ENCODE results near the gene ANAPC16. TPM values are rescaled to one million over a fixed set of nuclear protein-coding genes. Genes with fewer than 3 reads are reported as not detected.
"Not testable (repeated sequence)": the region's sequence is repeated elsewhere in the genome, so short reads cannot be mapped to it uniquely, and the experiment has no call there.

Gene ANAPC16
- total RNA-seq, 1 experiment from 2014 or later, result 144 TPM

DNA sequence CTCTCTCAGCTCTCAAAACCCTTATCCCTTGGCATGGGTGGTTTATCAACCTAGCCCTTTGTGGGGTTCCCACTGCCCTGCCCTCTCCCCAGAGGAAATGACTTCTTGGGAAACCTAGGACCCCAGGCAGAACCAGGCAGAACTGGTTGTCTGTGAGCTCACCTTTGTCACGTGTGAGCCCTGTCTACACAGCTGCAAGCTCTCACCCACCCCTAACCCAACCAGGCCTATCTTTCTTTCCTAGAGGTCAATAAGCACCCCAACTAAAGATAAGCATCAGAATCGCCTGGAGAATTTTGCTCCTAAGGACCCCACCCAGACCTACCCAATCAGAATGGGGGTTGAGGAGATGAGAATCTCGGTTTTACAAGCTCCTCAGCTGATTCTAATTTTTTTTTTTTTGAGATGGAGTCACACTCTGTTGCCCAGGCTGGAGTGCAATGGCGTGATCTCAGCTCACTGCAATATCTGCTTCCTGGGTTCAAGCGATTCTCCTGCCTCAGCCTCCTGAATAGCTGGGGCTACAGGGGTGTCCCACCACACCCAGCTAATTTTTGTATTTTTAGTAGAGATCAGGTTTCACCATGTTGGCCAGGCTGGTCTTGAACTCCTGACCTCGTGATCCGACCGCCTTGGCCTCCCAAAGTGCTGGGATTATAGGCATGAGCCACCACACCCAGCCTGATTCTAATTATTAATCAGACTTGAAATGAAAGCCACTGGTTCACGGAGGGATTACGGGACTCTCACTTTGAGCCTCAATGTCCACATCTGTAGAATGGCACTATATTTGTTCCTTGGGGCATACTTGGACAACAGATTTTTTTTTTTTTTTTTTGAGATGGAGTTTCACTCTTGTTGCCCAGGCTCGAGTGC is 50.4 kb downstream of the ANAPC16 start:
- Histone ChIP-seq H3K4me3 (ENCODE audit: low read depth, low read length) (no peak overlapping the region), H3K4me1 (peaks cover 8% of the 10 kb centered on the region), H3K36me3 (ENCODE audit: control insufficient read depth, insufficient read depth, low read length) (no peaks in the 10 kb centered on the region), H3K9me3 (no peaks in the 10 kb centered on the region), H3K27me3 (replicated peaks; ENCODE audit: control insufficient read depth, insufficient read depth, low read length) (no peaks in the 10 kb centered on the region)
- Mint-ChIP-seq H3K27ac (ENCODE audit: unreplicated experiment) (no peak overlapping the region), H3K36me3 (ENCODE audit: insufficient read depth, unreplicated experiment) (peaks cover 27% of the 10 kb centered on the region), H3K4me3 (ENCODE audit: unreplicated experiment) (no peak overlapping the region), H3K9me3 (ENCODE audit: unreplicated experiment) (no peaks in the 10 kb centered on the region), H3K4me1 (ENCODE audit: low read depth, unreplicated experiment) (peaks cover 14% of the 10 kb centered on the region), H3K27me3 (ENCODE audit: insufficient read depth, unreplicated experiment) (no peaks in the 10 kb centered on the region)
- no peak for DNase-seq
- TF ChIP-seq CTCF (IDR thresholded peaks at IDR 0.05; ENCODE audit: insufficient read depth in 1 of 2, low read depth in 1 of 2, low read length in 1 of 2, severe bottlenecking in 1 of 2, unreplicated experiment in 1 of 2), result no peak
- intact Hi-C loops (cut with micrococcal nuclease; ENCODE audit: unreplicated experiment), result no loop called here
- no TSS peak for BruUV-seq (replicated peaks)
- POLR2A ChIA-PET, result no interaction called here
- CTCF ChIA-PET, result interaction anchor here (0.6 to 1.3 kb wide), 3 partner anchors 34 to 218 kb away, joined by 3 to 7 read pairs (median 4); no protein-coding TSS in a partner anchor

GRCh38 chr10:72267381-72267780 is 51.6 kb downstream of the ANAPC16 start:
- intact Hi-C loops (cut with micrococcal nuclease; ENCODE audit: unreplicated experiment), result no loop called here
- Histone ChIP-seq H3K4me1 (peaks cover 5% of the 10 kb centered on the region; the same call in 1 of the 2 replicates), H3K27me3 (replicated peaks; ENCODE audit: control insufficient read depth, insufficient read depth, low read length) (no peaks in the 10 kb centered on the region), H3K9me3 (no peaks in the 10 kb centered on the region), H3K4me3 (ENCODE audit: low read depth, low read length) (no peak overlapping the region), H3K36me3 (ENCODE audit: control insufficient read depth, insufficient read depth, low read length) (no peaks in the 10 kb centered on the region)
- Mint-ChIP-seq H3K36me3 (ENCODE audit: insufficient read depth, unreplicated experiment) (peaks cover 23% of the 10 kb centered on the region), H3K9me3 (ENCODE audit: unreplicated experiment) (no peaks in the 10 kb centered on the region), H3K27ac (ENCODE audit: unreplicated experiment) (peak overlapping the region; percentile 67), H3K4me1 (ENCODE audit: low read depth, unreplicated experiment) (peaks cover 12% of the 10 kb centered on the region), H3K27me3 (ENCODE audit: insufficient read depth, unreplicated experiment) (no peaks in the 10 kb centered on the region), H3K4me3 (ENCODE audit: unreplicated experiment) (no peak overlapping the region)
- no peak for DNase-seq
- POLR2A ChIA-PET, result no interaction called here
- no peak for TF ChIP-seq CTCF (IDR thresholded peaks at IDR 0.05; ENCODE audit: insufficient read depth in 1 of 2, low read depth in 1 of 2, low read length in 1 of 2, severe bottlenecking in 1 of 2, unreplicated experiment in 1 of 2)
- CTCF ChIA-PET, result interaction anchor here (0.5 kb wide), 1 partner anchor 16 kb away, joined by 3 read pairs; no protein-coding TSS in a partner anchor
- no TSS peak for BruUV-seq (replicated peaks)

DNA sequence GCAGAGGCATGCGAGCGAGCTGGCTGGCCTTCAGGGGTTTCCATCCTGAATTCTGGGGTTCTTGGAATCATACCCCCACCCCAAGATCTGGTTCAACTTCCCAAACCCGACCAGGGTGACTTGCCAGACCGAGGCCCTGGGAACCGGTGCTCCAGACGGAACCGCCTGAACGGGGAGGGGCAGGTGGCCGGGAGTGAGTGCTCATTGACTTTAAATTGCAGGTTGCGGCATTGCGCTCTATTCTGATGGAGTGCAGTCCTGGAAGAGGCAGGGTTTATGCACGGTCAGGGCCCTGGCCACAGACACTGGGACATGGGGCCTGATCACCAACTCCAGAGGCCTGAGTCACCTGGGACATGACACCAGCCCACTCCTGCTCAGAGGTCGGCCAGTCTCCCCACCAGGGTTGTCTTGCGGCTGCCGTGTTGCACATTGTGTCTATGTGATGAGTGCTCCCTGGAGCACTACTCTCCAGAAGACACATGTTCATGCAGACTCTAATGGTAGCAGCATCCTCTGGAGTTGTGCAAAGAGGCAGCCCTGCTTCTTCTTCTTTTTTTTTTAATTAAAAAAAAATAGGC is 52.1 kb downstream of the ANAPC16 start:
- H3K4me3 Mint-ChIP-seq (ENCODE audit: unreplicated experiment), result no peak overlapping the region
- H3K27me3 Mint-ChIP-seq (ENCODE audit: insufficient read depth, unreplicated experiment), result no peaks in the 10 kb centered on the region
- intact Hi-C loops (cut with micrococcal nuclease; ENCODE audit: unreplicated experiment), result no loop called here
- H3K4me1 Mint-ChIP-seq (ENCODE audit: low read depth, unreplicated experiment), result peaks cover 16% of the 10 kb centered on the region
- no peaks in the 10 kb centered on the region for H3K9me3 Mint-ChIP-seq (ENCODE audit: unreplicated experiment)
- TF ChIP-seq CTCF (IDR thresholded peaks at IDR 0.05; ENCODE audit: insufficient read depth in 1 of 2, low read depth in 1 of 2, low read length in 1 of 2, severe bottlenecking in 1 of 2, unreplicated experiment in 1 of 2), result no peak
- ChIA-PET CTCF (interaction anchor here (0.5 kb wide), 1 partner anchor 16 kb away, joined by 3 read pairs; no protein-coding TSS in a partner anchor), POLR2A (no interaction called here)
- Histone ChIP-seq H3K27me3 (replicated peaks; ENCODE audit: control insufficient read depth, insufficient read depth, low read length) (no peaks in the 10 kb centered on the region), H3K4me1 (peaks cover 8% of the 10 kb centered on the region; the same call in 1 of the 2 replicates), H3K4me3 (ENCODE audit: low read depth, low read length) (no peak overlapping the region), H3K9me3 (no peaks in the 10 kb centered on the region), H3K36me3 (ENCODE audit: control insufficient read depth, insufficient read depth, low read length) (no peaks in the 10 kb centered on the region)
- peaks cover 29% of the 10 kb centered on the region for H3K36me3 Mint-ChIP-seq (ENCODE audit: insufficient read depth, unreplicated experiment)
- peak overlapping the region; percentile 67 for H3K27ac Mint-ChIP-seq (ENCODE audit: unreplicated experiment)
- DNase-seq, result no peak
- no TSS peak for BruUV-seq (replicated peaks)

- H3K27me3 ChIP-seq (replicated peaks; ENCODE audit: control insufficient read depth, insufficient read depth, low read length); H3K27me3 Mint-ChIP-seq (ENCODE audit: insufficient read depth, unreplicated experiment); H3K4me1 ChIP-seq; H3K4me3 Mint-ChIP-seq (ENCODE audit: unreplicated experiment); H3K4me3 ChIP-seq (ENCODE audit: low read depth, low read length); POLR2A ChIA-PET; H3K9me3 Mint-ChIP-seq (ENCODE audit: unreplicated experiment); H3K27ac Mint-ChIP-seq (ENCODE audit: unreplicated experiment); intact Hi-C loops (cut with micrococcal nuclease; ENCODE audit: unreplicated experiment); H3K9me3 ChIP-seq; DNase-seq; BruUV-seq (replicated peaks); H3K36me3 ChIP-seq (ENCODE audit: control insufficient read depth, insufficient read depth, low read length); CTCF ChIA-PET: not testable (repeated sequence)
- H3K36me3 Mint-ChIP-seq (ENCODE audit: insufficient read depth, unreplicated experiment), result peaks cover 36% of the 10 kb centered on the region
- peaks cover 16% of the 10 kb centered on the region for H3K4me1 Mint-ChIP-seq (ENCODE audit: low read depth, unreplicated experiment)
Measured at GRCh38 chr10:72268475-72269200, 52.8 kb downstream of the ANAPC16 start.
